Hepatic stellate cell (primary cell): ENCODE data around the gene UBA1.

Experiments used
- DNase-seq: peaks from one replicate; pipeline ENCODE4 v3.0.0; 2011; ENCODE audit warnings: low spot score

UBA1 gene

DNA sequence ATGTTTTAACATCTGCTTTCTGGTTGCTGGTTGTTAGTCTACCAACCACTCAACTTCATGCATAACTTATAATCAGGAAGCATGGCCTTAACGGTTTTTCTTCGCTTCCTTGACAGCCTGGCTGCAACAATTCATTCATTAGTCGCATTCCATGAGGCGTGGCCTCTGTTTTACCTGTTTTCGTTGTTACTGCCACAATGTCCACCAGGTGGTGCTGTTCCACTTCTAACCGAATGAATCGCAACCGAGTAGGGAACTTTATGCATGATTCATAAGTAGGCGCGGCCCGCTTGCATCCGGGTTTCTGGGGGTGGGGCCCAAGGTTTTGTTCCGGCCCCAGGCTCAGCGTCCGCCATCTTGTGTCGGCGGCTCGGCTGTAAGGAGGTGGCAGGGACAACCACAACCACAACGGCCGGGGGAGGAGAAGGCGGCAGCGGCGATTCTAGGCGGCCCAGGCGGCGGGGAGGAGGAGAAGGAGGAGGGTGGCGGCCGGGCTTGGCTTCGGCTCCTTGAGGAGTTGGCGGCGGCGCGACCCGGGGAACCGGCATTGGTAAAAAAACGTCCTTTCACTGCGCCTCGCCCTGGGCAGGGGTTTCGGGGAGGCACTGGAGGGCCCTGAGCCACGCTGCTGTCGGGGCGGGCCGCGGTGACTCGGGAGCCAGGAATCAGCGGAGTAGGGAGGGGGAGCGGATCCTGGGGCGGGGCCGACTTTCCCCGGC lies at the start of gene UBA1:
Gene UBA1, plus strand, starts transcription at position 355 of the 719 bp plus-strand sequence. CDS start 4,974 bp downstream, outside the sequence.
- peak; percentile 98 for DNase-seq

GRCh38 chrX:47143894-47144625 lies 49.6 kb upstream of the UBA1 start:
- DNase-seq, result peak; percentile 55

DNA sequence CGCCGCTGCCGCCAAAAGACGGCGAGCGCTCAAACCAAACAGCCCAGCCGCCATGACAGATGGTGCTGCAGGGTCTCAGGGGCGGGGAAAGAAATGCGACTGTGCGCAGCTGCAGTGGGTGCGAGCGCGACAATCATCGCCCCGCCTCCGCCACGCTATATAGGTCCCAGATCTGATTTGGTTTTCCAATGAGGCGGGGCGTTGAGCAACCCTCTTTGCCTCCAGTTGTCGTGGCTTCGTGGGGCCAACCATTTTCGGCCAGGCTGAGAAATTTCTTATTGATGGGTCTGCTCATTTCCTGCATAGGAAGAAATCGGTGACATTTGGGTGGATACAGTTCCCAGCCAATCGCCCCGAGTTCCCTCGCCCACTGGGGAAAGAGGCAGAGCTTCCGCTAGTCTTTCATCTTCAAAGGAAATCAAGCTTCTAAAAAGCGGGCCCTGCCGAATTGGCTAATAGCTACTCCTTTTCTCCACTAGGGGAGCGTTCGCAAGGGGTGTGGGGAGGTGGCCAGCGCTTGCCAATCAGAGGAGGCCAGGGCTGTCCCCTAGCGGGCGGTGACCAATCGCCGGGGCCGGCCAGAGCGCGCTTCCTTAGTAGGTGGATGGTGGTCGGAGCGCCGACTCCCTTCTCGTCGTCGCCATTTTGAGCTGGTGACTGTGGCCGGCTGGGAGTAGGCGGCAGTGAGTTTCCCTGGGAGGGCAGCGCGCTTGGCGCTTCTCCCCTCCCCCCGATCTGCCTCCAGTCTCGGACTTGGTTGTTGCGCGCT lies 48.8 kb upstream of the UBA1 start, which contains the start of the genes NDUFB11 and RBM10:
Gene NDUFB11, minus strand, starts transcription at position 77 of the 769 bp plus-strand sequence. Its CDS starts 23 bp downstream, at position 54.
Gene RBM10, plus strand, starts transcription at position 596 of the 769 bp plus-strand sequence. CDS start 2,261 bp downstream, outside the sequence.
- peak; percentile 89 for DNase-seq

DNA sequence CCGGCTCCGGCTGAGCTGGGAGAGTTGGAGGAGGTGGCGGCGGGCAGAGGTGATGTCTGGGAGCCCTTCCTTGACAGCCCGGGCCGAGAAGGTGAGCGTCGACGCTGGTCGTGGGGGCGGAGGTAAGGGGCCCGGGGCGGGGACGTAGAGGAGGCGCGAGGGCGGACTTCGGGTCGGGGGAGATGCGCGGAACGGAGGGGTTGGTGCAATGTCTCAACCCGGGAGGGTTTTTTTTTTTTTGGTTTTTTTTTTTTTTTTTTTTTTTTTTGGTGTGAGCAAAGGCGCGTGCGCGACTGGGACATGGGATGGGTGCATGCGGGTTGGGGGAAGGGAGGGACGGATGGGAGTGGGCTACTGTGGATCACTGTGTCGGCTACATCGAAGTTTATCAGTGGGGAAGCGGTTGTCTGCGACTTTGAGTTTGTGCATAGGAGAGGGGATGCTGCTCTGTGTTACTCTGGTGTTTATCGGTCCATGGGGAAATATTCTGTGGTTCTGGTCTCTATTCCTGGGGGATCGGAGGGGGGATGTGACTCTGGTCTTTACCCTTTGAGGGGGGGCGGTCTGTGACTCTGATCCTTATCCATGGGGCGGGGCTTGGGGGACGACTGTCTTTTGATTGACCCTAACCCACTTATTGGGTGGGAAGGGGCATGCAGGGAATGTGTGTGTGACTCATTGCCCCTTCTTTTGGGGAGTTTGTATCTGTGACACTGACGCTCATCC lies 48.1 kb upstream of the UBA1 start:
- peak; percentile 49 for DNase-seq

DNA sequence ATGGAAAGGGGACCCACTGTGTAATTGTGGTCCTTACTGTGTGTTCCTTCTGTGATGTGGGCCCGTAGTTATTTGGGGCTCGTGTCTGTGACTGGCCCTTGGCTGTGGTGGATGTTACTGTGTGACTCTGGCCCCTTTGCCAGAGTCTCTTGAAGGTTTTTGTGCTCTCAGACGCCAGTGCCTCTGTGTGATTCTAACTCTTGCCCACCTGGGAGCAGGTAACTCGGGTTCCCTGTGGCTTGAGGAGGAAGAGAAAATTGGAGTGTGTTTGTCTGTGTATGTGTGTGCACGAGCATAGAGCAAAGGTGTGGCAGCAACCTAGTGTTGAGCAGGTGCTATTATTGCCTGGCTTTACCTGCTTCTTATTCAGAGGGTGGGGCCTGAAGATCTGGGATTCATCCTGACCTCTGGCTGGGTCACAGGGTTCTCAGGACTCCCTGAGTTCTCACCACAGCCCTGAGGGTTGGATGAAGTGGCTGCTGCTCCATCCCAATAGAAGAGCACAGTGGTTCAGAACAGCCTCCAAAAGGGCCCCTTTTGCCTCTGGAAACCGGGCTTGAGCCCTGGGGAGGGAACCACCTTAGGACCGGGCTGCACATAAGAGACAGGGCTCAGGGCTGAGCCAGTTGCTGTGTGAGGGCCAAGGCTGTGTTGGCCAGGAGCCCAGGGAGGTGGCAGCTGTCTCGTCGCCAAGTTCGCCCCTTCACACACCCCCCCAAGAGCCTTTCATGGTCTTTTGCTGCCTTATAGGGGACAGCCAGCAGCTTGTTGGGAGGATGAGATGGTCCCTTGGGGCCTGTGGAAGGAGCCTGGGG lies 47.3 kb upstream of the UBA1 start:
- DNase-seq, result no peak

DNA sequence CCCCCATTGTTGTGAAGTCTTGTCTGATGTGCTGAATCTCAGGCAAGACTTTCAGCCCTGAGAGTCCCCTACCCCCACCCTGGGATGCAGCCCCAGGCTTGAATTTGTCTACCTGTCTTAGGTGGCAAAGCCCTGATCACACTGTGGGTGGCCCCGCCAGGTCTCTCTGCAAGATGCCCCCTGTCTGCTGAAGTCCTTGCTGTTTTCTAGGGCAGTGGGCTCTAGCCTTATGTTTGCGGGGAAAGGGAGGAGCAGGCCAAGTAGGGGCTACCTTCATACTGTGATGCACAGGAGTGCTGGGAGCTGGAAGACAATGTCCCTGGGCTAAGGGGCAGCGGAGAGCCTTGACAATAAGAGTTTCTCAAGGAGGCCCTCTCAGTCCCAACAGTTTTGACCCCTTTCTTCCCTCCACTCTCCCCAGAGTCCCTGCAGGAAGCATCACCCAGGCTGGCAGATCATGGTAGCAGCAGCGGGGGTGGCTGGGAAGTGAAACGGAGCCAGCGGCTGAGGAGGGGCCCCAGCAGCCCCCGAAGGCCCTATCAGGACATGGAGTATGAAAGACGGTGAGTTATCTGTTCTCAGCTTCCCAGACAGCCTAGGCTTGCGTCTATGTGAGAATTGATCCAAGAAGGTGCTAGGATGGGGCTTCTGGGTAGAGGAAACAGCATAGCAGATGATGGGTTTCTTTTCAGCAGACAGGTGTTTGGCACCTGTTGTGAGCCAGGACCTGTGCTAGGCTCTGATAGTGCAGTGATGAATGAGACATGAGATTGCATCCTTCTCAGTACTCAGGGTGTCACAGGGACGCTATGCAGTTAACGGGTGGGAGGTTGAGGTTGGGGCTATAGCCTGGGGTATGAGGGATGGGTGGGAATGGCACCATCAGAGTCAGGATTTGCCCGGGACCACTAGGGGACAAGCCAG lies 46.4 kb upstream of the UBA1 start:
- DNase-seq, result no peak

- no peak for DNase-seq
Observed at GRCh38 chrX:47148946-47149345, 44.7 kb upstream of the UBA1 start.

GRCh38 chrX:47151435-47151834 lies 42.2 kb upstream of the UBA1 start:
- no peak for DNase-seq

GRCh38 chrX:47156611-47157520 lies 36.8 kb upstream of the UBA1 start:
- DNase-seq, result no peak

- DNase-seq, result no peak
Observed at GRCh38 chrX:47158131-47158530, 35.5 kb upstream of the UBA1 start.

DNA sequence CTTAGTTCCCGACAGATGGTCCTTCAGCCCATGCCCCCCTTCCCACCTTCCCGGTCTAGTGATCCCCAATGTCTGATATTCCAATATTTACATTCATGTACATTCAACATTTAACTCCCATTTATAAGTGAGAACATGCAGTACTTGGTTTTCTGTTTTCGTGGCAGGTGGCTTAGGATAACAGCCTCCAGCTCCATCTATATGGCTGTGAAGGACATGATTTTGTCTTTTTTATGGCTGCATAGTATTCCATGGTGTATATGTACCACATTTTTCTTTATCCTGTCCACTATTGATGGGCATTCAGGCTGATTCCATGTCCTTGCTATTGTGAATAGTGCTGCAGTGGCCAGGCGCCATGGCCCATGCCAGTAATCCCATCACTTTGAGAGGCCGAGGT lies 34.8 kb upstream of the UBA1 start:
- no peak for DNase-seq

DNA sequence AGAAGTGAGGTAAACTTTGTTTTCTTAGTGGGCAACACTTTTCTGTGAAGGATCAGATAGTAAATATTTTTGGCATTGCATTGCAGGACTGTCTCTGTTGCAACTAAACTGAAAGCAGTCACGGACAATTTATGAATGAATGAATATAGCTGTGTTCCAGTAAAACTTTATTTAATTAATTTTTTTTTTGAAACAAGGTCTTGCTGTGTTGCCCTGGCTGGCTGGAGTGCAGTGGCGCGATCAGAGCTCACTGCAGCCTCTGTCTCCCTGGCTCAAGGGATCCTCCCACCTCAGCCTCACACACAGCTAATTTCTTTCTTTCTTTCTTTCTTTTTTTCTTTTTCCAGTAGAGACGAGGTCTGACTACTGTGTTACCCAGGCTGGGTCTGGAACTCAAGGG lies 32.8 kb upstream of the UBA1 start:
- no peak for DNase-seq

DNA sequence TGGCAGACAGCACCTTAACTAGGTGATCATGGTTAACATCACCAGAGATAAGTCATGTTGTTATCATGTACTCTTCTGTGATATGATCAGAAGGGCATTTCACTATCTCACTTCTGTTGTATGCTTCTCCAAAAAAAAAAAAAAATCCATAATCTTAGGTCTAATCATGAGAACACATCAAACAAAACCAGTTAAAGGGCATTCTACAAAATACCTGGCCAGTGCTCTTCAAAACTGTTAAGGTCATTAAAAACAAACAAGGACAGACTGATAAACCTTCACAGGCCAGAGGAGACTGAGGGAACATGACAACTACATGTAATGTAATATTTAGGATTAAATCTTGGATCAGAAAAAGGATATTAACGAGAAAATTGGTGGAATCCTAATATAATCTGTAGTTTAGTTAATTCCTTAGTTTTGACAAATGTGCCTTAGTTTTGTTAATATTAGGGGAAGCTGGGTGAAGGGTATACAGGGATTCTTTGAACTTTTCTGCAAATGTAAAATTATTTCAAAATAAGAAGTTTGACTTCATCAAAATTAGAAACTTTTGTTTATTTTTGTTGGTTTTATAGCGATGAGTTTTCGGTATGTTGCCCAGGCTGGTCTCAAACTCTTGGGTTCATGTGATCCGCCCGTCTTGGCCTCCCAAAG lies 30.6 kb upstream of the UBA1 start:
- no peak for DNase-seq

- no peak for DNase-seq
Observed at GRCh38 chrX:47164420-47164819, 29.2 kb upstream of the UBA1 start.

DNA sequence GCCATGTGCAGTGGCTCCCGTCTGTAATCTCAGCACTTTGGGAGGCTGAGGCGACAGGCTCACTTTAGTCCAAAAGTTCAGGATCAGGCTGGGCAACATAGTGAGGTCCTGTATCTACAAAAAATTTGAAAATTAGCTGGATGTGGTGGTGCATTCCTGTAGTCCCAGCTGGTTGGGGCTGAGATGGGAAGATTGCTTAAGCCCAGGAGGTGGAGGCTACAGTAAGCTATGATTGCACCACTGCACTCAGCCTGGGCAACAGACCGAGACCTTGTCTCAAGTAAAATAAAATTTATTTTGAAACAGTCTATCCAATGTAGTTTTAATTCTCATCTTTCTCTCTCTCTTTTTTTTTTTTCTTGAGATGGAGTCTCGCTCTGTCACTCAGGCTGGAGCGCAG lies 27.5 kb upstream of the UBA1 start:
- DNase-seq, result no peak

- DNase-seq, result no peak
Observed at GRCh38 chrX:47168495-47169073, 25.0 kb upstream of the UBA1 start.

DNA sequence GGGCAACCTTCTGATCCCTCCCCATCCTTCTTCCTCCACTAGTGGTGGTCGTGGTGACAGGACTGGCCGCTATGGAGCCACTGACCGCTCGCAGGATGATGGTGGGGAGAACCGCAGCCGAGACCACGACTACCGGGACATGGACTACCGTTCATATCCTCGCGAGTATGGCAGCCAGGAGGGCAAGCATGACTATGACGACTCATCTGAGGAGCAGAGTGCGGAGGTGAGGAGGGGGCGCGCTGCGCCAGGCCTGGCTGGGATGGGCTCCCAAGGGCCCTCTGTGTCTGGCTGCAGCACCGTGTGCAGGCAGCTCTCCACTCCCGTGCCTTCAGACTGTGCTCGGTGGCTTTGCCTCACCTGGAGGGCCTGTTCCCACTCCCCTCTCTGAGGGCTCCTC lies 24.4 kb upstream of the UBA1 start:
- no peak for DNase-seq
